Measurements from ENCODE around the gene CDK9.
"Not testable (repeated sequence)": the region's sequence is repeated elsewhere in the genome, so short reads cannot be mapped to it uniquely, and the experiment has no call there.

Gene CDK9

DNA sequence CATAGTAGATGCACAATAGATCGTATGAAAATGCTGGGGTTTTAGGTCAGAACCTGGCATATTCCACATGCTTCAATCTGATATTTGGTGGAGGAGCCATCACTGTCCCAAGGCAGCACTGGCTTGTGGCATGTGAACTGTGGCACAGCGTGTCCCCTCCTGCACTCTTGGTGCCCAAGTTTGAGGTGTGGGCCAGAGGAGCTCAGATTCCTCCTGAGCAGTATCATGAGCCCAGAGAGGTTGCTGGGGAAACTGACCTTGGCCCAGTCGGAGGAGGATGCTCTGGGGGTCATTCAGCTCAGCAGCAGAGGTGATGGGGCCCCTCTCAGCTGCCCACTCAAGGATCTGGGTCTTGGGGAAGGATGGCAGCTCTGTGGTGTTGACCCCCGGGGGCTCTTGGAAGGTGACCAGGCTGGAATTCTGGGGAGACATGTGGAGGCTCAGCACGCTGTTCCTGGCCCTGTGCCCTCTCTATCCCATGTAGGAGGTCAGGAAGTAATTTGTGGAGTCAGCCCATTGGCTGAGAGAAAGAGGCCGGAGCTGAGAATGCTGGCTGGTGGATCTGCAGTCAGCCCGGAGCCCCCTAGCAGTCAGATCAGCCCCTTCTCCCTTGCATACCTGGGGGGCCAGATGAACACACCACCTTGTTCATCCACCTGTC lies 40.5 kb downstream of the CDK9 start:
- no peak for DNase-seq (ENCODE audit: low read depth in 2 of 2)

DNA sequence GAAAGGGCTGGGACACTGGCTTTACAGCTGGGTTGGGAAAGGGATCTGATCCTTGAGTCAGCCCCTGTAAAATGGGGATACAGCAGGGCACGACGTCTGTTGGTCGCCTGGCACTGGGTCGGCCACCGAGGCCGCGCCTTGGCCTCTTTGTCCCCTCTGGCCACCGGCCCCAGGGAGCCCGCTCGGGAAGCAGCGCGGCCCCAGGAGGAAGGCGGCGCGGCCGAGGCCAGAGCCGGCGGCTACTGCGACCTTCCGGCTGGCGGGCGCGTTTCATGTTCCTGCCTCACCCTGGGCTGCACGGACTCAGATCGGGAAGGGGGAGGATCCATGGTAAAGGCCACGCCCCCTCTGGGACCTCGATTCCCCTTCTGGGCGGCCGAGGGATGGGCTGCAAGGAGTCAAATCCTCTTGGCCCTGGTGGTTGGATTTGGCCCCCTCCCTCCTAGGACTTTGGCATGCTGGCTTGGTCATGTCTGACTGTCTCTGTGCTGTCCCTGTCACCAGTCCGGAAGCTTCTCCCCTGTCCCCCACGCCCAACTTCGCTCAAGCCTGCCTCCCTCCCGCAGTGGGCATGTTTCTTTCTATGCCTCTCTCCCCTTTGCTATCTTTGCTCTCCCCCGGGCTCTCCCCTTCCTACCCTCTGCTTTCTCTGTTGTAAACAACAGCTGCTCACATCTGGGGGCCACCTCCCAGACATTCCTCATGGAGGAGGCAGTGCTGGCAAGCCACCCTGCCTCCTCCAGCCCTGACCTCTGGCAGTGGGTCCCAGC lies 42.6 kb downstream of the CDK9 start:
- no peak for DNase-seq (ENCODE audit: low read depth in 2 of 2)

DNA sequence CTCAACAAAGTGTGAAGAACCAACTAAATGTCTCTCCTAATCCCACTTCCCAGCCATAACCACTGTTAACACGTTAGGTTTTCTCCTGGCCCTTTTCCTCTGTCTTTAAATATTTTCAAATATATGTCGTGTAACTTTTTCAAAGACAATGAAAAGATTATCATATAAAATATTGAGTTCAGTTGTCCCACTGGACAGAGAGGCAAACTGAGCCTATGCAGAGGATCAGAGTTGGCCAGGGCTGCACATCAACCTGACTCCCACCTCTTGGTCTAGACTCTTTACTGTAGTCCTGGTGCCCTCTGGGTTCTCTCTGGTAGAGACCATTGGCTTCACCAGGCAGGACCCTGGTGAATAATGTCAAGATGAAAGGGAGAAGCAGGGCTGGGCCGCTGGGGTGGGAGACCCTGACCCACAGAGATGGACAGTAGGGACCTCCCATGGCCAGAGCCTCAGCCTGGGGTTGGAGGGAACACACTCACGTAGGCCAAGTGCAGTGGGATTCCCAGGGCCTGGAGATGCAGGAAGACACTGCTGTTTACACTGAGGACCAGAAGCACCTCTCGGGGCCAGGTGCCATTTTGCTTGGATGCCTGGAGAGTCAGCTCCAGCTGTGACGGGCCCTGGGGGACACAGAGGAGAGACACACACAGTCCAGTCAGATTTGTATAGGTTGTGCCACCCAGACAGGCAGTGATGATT lies 43.5 kb downstream of the CDK9 start:
- DNase-seq (ENCODE audit: low read depth in 2 of 2): no peak

DNA sequence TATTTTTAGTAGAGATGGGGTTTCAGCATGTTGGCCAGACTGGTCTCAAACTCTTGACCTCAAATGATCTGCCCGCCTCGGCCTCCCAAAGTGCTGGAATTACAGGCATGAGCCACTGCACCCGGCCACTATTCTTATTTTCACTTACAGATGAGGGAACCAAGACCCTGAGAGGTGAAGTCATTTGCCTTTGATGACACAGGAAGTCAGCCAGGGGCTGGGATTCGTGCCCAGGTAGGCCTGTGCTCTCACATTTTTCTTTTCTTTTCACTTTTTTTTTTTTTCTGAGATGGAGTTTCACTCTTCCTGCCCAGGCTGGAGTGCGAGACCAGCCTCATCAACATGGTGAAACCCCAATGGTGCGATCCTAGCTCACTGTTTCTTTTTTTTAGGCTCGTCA lies 46.4 kb downstream of the CDK9 start:
- no peak for DNase-seq (ENCODE audit: low read depth in 2 of 2)

DNA sequence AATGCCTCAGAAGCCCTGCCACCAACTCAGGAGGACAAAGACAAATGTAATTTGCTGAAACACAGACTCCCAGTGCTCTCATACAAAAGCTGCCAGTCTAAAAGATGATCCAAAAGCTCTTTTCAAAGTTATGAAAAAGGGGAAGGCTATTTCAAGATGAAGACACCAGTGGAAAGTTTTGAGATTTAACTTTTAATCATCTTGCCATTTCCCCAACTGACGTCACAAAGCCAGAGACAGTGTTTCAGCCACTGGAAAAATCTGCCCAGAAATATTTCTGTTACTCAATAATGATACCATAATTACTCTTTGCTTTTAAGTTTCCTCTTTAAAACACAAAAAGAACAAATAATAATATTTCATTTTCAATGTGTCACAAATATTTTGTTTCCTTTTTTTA lies 47.7 kb downstream of the CDK9 start:
- no peak for DNase-seq (ENCODE audit: low read depth in 2 of 2)

DNA sequence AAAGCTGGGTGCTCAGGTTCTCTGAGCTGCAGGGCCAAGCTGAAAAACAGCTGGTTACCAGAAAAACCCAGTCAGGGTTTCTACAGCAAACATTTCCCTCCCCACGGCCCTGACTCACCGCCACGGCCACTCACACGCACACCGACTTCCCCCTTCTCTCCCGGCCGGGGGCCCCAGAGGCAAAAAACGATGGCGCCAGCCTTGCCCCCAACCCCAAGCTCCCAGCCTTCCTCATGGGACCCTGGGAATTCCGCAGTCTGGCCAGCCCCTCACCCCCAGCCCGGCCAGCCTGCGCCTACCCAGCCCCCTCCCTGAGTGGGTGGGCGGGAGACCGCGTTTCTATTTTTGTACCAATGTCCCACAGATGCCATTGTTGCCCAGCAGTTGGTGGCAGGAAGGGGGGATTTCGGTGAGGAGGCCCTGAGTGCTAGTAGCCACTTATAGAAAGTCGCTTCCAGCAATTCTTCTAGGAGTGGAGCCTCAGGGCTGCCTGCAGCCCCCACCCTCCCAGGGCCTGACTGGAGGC lies 50.2 kb downstream of the CDK9 start:
- no peak for DNase-seq (ENCODE audit: low read depth in 2 of 2)

DNA sequence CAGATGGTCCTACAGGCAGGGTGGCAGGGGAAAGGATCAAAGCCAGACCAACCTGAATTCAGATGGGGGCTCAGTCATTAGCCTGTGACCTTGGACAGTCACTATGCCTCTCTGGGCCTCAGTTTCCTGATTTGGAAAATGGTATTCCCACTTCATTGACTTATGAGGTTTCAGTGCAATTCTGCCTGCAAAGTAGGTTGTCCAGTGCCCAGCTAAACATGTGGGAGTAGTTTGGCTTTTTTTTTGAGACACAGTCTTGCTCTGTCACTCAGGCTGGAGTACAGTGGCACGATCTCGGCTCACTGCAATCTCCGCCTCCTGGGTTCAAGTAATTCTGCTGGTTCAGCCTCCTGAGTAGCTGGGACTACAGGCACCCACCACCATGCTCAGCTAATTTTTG lies 50.7 kb downstream of the CDK9 start:
- DNase-seq (ENCODE audit: low read depth in 2 of 2): not testable (repeated sequence)

DNA sequence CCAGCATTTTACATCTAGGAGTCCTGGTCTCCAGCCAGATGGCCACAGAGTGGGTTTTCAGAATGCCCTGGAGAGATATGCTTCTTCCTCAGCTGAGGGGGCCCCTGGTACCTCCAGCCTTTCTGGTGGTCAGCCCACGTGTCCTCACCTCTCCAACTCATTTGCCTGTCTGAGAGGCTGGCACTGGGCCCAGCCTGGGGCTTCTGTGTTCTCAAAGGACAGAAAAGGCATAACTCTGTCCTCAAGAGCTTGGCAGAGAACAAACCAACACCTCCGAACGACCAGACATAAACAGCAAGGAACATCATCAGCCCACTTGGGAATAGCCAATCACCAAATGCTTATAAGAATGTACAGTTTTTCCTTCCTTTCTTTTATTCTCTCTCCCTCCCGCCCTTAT lies 51.5 kb downstream of the CDK9 start:
- no peak for DNase-seq (ENCODE audit: low read depth in 2 of 2)

DNA sequence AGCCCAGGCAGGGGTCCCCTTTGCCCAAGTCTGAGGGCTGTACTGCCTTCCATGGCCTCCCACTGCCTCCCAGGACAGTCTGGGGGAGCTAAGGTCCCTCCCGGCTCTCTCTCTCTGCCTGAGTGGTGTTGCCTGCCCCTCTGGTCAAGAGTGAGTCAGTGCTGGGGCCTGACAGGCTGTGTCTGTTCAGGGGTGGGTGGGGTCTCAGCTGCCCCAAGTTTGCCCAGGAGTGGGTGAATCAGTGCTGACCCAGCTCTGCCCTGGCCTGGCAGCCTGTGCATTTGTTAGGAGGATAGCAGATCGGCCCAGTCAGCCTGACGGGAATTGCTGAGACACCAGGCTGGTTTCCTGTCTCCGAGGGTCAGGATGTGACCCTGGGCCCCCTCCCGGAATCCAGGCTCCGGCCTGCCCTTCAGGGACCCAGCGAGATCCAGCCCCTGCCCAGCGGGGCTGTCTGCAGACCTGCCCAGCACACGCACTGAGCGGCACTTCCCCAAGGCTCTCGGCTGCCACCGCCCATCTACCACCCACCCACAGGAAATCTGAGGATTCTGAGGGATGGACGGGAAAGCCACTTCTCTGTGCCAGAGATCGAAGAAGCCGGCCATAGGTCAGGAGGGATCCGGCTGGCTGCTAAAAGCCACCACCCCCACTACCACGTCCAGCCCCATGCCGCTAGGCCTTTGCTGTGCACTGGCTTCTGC lies 52.7 kb downstream of the CDK9 start:
- no peak for DNase-seq (ENCODE audit: low read depth in 2 of 2)

All from activated CD4-positive, alpha-beta T cell treated with anti-CD3 and anti-CD28 coated beads for 24 hours (primary cell).